ENCODE measurements around the gene ATP1A2.
A peak's percentile ranks its signal among the peaks of the same experiment; 100 is the strongest.

Gene ATP1A2

GRCh38 chr1:160122978-160123495 lies 7.5 kb downstream of the ATP1A2 start:
- Histone ChIP-seq H3K27ac (ENCODE audit: extremely low read depth, low read depth, low read length) (no peak overlapping the region), H3K9me3 (ENCODE audit: control insufficient read depth, insufficient read depth, low read depth, low read length) (no peaks in the 10 kb centered on the region), H3K4me1 (ENCODE audit: control insufficient read depth, insufficient read depth, low read length) (no peaks in the 10 kb centered on the region), H3K36me3 (ENCODE audit: control insufficient read depth in 2 of 2, insufficient read depth in 1 of 2, low read length in 2 of 2) (no peaks in the 10 kb centered on the region), H3K4me3 (ENCODE audit: low read depth, low read length) (no peak overlapping the region)
- TF ChIP-seq ZNF169 (tag by site-specific recombination; IDR thresholded peaks at IDR 0.05) (no peak), ZNF112 (tag by site-specific recombination; IDR thresholded peaks at IDR 0.05) (no peak), PRDM10 (tag by site-specific recombination; IDR thresholded peaks at IDR 0.05) (peak; percentile 34; the same call in 1 of the 2 replicates), ZNF561 (tag by site-specific recombination; IDR thresholded peaks at IDR 0.05; ENCODE audit: borderline replicate concordance) (no peak)
- ChIA-PET POLR2A (interaction anchor here (1.1 kb wide), 1 partner anchor 23 kb away, joined by 3 read pairs; no protein-coding TSS in a partner anchor), CTCF (interaction anchor here (0.6 to 2.3 kb wide), 2 partner anchors 22 to 44 kb away, joined by 3 to 11 read pairs; no protein-coding TSS in a partner anchor)

GRCh38 chr1:160123726-160124125 lies 8.2 kb downstream of the ATP1A2 start:
- H3K4me1 ChIP-seq (ENCODE audit: control insufficient read depth, insufficient read depth, low read length), result no peaks in the 10 kb centered on the region
- ChIA-PET CTCF (interaction anchor here (0.6 to 2.3 kb wide), 7 partner anchors 8 to 111 kb away, joined by 3 to 11 read pairs (median 3); partner anchors contain the start of gene ATP1A2), POLR2A (no interaction called here)
- no peak overlapping the region for H3K4me3 ChIP-seq (ENCODE audit: low read depth, low read length)
- TF ChIP-seq YY1 (tag by site-specific recombination; IDR thresholded peaks at IDR 0.05), result no peak
- no peak for TF ChIP-seq KLF1 (tag by site-specific recombination; IDR thresholded peaks at IDR 0.05)
- TF ChIP-seq ZIC2 (tag by site-specific recombination; IDR thresholded peaks at IDR 0.05), result no peak
- no peak for TF ChIP-seq ZNF664 (tag by site-specific recombination; IDR thresholded peaks at IDR 0.05)
- no peak for TF ChIP-seq ZXDB (tag by site-specific recombination; IDR thresholded peaks at IDR 0.05)
- no peak for TF ChIP-seq AEBP2 (tag by site-specific recombination; IDR thresholded peaks at IDR 0.05; ENCODE audit: borderline replicate concordance)
- no peak for TF ChIP-seq ZBTB11 (tag by site-specific recombination; conservative IDR thresholded peaks at IDR 0.05; ENCODE audit: low read depth)
- no peak for TF ChIP-seq ZNF311 (tag by site-specific recombination; IDR thresholded peaks at IDR 0.05; ENCODE audit: borderline replicate concordance)
- TF ChIP-seq ZNF211 (tag by site-specific recombination; IDR thresholded peaks at IDR 0.05; ENCODE audit: low read depth), result no peak
- H3K9me3 ChIP-seq (ENCODE audit: control insufficient read depth, insufficient read depth, low read depth, low read length), result no peaks in the 10 kb centered on the region
- H3K27ac ChIP-seq (ENCODE audit: extremely low read depth, low read depth, low read length), result no peak overlapping the region
- no peaks in the 10 kb centered on the region for H3K36me3 ChIP-seq (ENCODE audit: control insufficient read depth in 2 of 2, insufficient read depth in 1 of 2, low read length in 2 of 2)

Data from HEK293 (cell line).